HepG2 (cell line): Measurements from ENCODE around the gene BCAS3. TPM values are rescaled to one million over a fixed set of nuclear protein-coding genes. Genes with fewer than 3 reads are reported as not detected.

Experiments
- AFF4 ChIP-seq: sonication (generic); formaldehyde crosslinking; IDR thresholded peaks from 2 replicates; pipeline ENCODE4 v1.4.0; 2020; ENCODE audit warnings: missing genetic modification reagents
- ELF3 ChIP-seq: IDR thresholded peaks from 2 replicates; pipeline ENCODE4 v1.6.1; 2016; ENCODE audit warnings: missing genetic modification reagents, missing compliant biosample characterization
- ETV5 ChIP-seq: IDR thresholded peaks from 2 replicates; pipeline ENCODE4 v1.6.1; 2018; ENCODE audit warnings: missing biosample characterization, missing genetic modification reagents, inconsistent platforms, borderline replicate concordance
- FOXA3 ChIP-seq: IDR thresholded peaks from 2 replicates; pipeline ENCODE4 v1.6.1; 2016; ENCODE audit warnings: missing genetic modification reagents, missing compliant biosample characterization
- KLF6 ChIP-seq: IDR thresholded peaks from 2 replicates; pipeline ENCODE4 v1.8.0; 2016; ENCODE audit warnings: missing biosample characterization, missing genetic modification reagents
- MIER3 ChIP-seq: IDR thresholded peaks from 2 replicates; pipeline ENCODE4 v1.6.1; 2016; ENCODE audit warnings: missing compliant biosample characterization, borderline replicate concordance
- MLX ChIP-seq: IDR thresholded peaks from 2 replicates; pipeline ENCODE4 v1.6.1; 2016
- POLR2AphosphoS5 ChIP-seq: IDR thresholded peaks from 2 replicates; pipeline ENCODE4 v1.6.1; 2012; ENCODE audit warnings: low read depth, low read length
- RBAK ChIP-seq: sonication (generic); formaldehyde crosslinking; IDR thresholded peaks from 2 replicates; pipeline ENCODE4 v1.5.1; 2020; ENCODE audit warnings: mild to moderate bottlenecking, missing genetic modification reagents
- SAFB2 ChIP-seq: sonication (generic); formaldehyde crosslinking; IDR thresholded peaks from 2 replicates; pipeline ENCODE4 v1.5.1; 2020; ENCODE audit warnings: missing genetic modification reagents, low read depth, mild to moderate bottlenecking, borderline replicate concordance
- STAT5B ChIP-seq: sonication (generic); formaldehyde crosslinking; IDR thresholded peaks from 2 replicates; pipeline ENCODE4 v1.4.0; 2020; ENCODE audit warnings: missing genetic modification reagents
- YEATS2 ChIP-seq: sonication (generic); formaldehyde crosslinking; IDR thresholded peaks from 2 replicates; pipeline ENCODE4 v1.4.0; 2020; ENCODE audit warnings: missing genetic modification reagents, borderline replicate concordance
- ZFX ChIP-seq: sonication (generic); formaldehyde crosslinking; IDR thresholded peaks from 2 replicates; pipeline ENCODE4 v1.4.0; 2020; ENCODE audit warnings: mild to moderate bottlenecking, low read depth, missing genetic modification reagents, moderate library complexity
- ZNF20 ChIP-seq: sonication (generic); formaldehyde crosslinking; IDR thresholded peaks from 2 replicates; pipeline ENCODE4 v1.4.0; 2020; ENCODE audit warnings: mild to moderate bottlenecking, moderate library complexity, missing genetic modification reagents
- ZNF280D ChIP-seq: sonication (generic); formaldehyde crosslinking; IDR thresholded peaks from 2 replicates; pipeline ENCODE4 v1.5.1; 2020; ENCODE audit warnings: mild to moderate bottlenecking, missing genetic modification reagents
- ZNF558 ChIP-seq: sonication (generic); formaldehyde crosslinking; IDR thresholded peaks from 2 replicates; pipeline ENCODE4 v1.9.0; 2022; ENCODE audit warnings: mild to moderate bottlenecking, missing genetic modification reagents, borderline replicate concordance
- ZNF704 ChIP-seq: sonication (generic); formaldehyde crosslinking; IDR thresholded peaks from 2 replicates; pipeline ENCODE4 v1.8.1; 2023; ENCODE audit warnings: mild to moderate bottlenecking, inconsistent platforms, moderate library complexity, missing genetic modification reagents, borderline replicate concordance
- ZNF781 ChIP-seq: sonication (generic); formaldehyde crosslinking; IDR thresholded peaks from 2 replicates; pipeline ENCODE4 v1.5.1; 2020; ENCODE audit warnings: borderline replicate concordance, mild to moderate bottlenecking, missing genetic modification reagents; ENCODE audit errors: not compliant biosample characterization
- ZSCAN5A ChIP-seq: sonication (generic); formaldehyde crosslinking; IDR thresholded peaks from 2 replicates; pipeline ENCODE4 v1.8.0; 2022; ENCODE audit warnings: mild to moderate bottlenecking, missing genetic modification reagents, borderline replicate concordance
- polyA plus RNA-seq, 8 experiments: library from polyadenylated mRNA; depleted of rRNA in 3 of 8; stranded (reverse) in 7 of 8; unstranded in 1 of 8; fragments of >200 nt; fragmentation: Illumina TruSeq in 4 of 8; extraction: Trizol in 4 of 8; gene quantifications; 2 replicates each; pipeline versions ENCODE4 v1.2.1 to v1.2.3, GENCODE V29; 2011 to 2016; ENCODE audit warnings: low read depth in 4 of 8, missing spikeins in 1 of 8, mixed read lengths in 1 of 8; ENCODE audit not compliant: insufficient read depth in 1 of 8
- total RNA-seq, 5 experiments: library from RNA; depleted of rRNA; stranded (reverse); fragments of >200 nt; fragmentation: Illumina TruSeq; extraction: Trizol; gene quantifications; 2 replicates each; pipeline ENCODE4 v1.2.3, GENCODE V29; 2016; ENCODE audit warnings: low read depth in 1 of 5

The BCAS3 gene
- total and polyA plus RNA-seq, 2 of the 13 experiments (the other 11 are each of a cell fraction or from before 2014, with no cell fraction given) = 10.7 to 11.2 TPM

GRCh38 chr17:60676758-60677307 lies 818 bp upstream of the BCAS3 start (continued):
- TF ChIP-seq ZNF704 (CRISPR knock-in tag) (no peak), FOXA3 (CRISPR knock-in tag) (no peak), SAFB2 (peak; percentile 32), ZNF20 (CRISPR knock-in tag) (no peak), KLF6 (CRISPR knock-in tag) (0 out of 2 replicates have a peak, but pooled peaks have one; percentile 15), ETV5 (no peak), MLX (CRISPR knock-in tag) (no peak), ZFX (no peak; the same call in 1 of the 2 replicates), YEATS2 (no peak), RBAK (CRISPR knock-in tag) (no peak), POLR2AphosphoS5 (peak; percentile 67), STAT5B (CRISPR knock-in tag) (no peak), MIER3 (CRISPR knock-in tag) (no peak), ELF3 (CRISPR knock-in tag) (no peak), ZSCAN5A (CRISPR knock-in tag) (no peak), ZNF280D (CRISPR knock-in tag) (peak; percentile 60; the same call in 1 of the 2 replicates), ZNF558 (CRISPR knock-in tag) (no peak), ZNF781 (peak; percentile 19), AFF4 (0 out of 2 replicates have a peak, but pooled peaks have one; percentile 11)
